ENCODE data around the gene FAM53B.

- TF ChIP-seq CTCF (IDR thresholded peaks at IDR 0.05) (no peak), POLR2A (IDR thresholded peaks at IDR 0.05) (no peak), EP300 (IDR thresholded peaks at IDR 0.05) (no peak), POLR2AphosphoS5 (IDR thresholded peaks at IDR 0.05) (no peak)
Measured at GRCh38 chr10:124710266-124710881, 33.8 kb downstream of the FAM53B start.
